Type B pancreatic cell (in vitro differentiated cells): ENCODE measurements around the gene BOC. TPM values are rescaled to one million over a fixed set of nuclear protein-coding genes. Genes with fewer than 3 reads are reported as not detected.

Experiments
- DNase-seq: peaks from one replicate; pipeline ENCODE4 v3.0.0; 2021; ENCODE audit warnings: mixed read lengths; ENCODE audit not compliant: unreplicated experiment; ENCODE audit errors: extremely low spot score
- H3K27ac Mint-ChIP-seq: 2 replicates; pipeline ENCODE4 v1.8.0; 2021; ENCODE audit warnings: mild to moderate bottlenecking, mixed read lengths
- H3K27me3 Mint-ChIP-seq: 2 replicates; pipeline ENCODE4 v1.8.0; 2021; ENCODE audit warnings: mixed read lengths
- H3K36me3 Mint-ChIP-seq: 2 replicates; pipeline ENCODE4 v1.8.0; 2021; ENCODE audit warnings: mixed read lengths
- H3K4me1 Mint-ChIP-seq: one replicate; pipeline ENCODE4 v1.8.0; 2021; ENCODE audit warnings: mixed read lengths; ENCODE audit not compliant: unreplicated experiment
- H3K4me3 Mint-ChIP-seq: 2 replicates; pipeline ENCODE4 v1.8.0; 2021; ENCODE audit warnings: mild to moderate bottlenecking, mixed read lengths
- H3K9me3 Mint-ChIP-seq: 2 replicates; pipeline ENCODE4 v1.8.0; 2021; ENCODE audit warnings: mixed read lengths
- CTCF ChIP-seq: fragments of 200-600 bp; sonication (generic); conservative IDR thresholded peaks from 2 replicates; pipeline ENCODE4 v1.5.0; 2021; ENCODE audit warnings: antibody characterized with exemption, mild to moderate bottlenecking
- total RNA-seq: library from RNA; stranded (reverse); gene quantifications from 2 replicates; pipeline ENCODE4 v1.2.1, GENCODE V29; 2021; ENCODE audit warnings: low replicate concordance

The BOC gene
- total RNA-seq, 1 donor from 2014 or later: 219 TPM

GRCh38 chr3:113183748-113184661 lies 27.4 kb upstream of the BOC start:
- H3K4me3 Mint-ChIP-seq: no peak overlapping the region
- no peaks in the 10 kb centered on the region for H3K27me3 Mint-ChIP-seq
- no peak for TF ChIP-seq CTCF
- peaks cover 4% of the 10 kb centered on the region for H3K4me1 Mint-ChIP-seq
- H3K36me3 Mint-ChIP-seq: no peaks in the 10 kb centered on the region
- DNase-seq: no peak
- no peak overlapping the region for H3K27ac Mint-ChIP-seq
- H3K9me3 Mint-ChIP-seq: peaks cover 7% of the 10 kb centered on the region

- Mint-ChIP-seq H3K27ac (no peak overlapping the region), H3K9me3 (peaks cover 20% of the 10 kb centered on the region), H3K36me3 (peaks cover 6% of the 10 kb centered on the region), H3K27me3 (no peaks in the 10 kb centered on the region), H3K4me1 (peaks cover 4% of the 10 kb centered on the region), H3K4me3 (no peak overlapping the region)
- DNase-seq: no peak
- no peak for TF ChIP-seq CTCF
Measured at GRCh38 chr3:113185194-113185835, 26.0 kb upstream of the BOC start.

- no peak for TF ChIP-seq CTCF
- peaks cover 20% of the 10 kb centered on the region for H3K9me3 Mint-ChIP-seq
- no peaks in the 10 kb centered on the region for H3K27me3 Mint-ChIP-seq
- peaks cover 6% of the 10 kb centered on the region for H3K36me3 Mint-ChIP-seq
- H3K4me3 Mint-ChIP-seq: no peak overlapping the region
- H3K27ac Mint-ChIP-seq: no peak overlapping the region
- H3K4me1 Mint-ChIP-seq: peaks cover 4% of the 10 kb centered on the region
- no peak for DNase-seq
Measured at GRCh38 chr3:113186566-113186965, 24.8 kb upstream of the BOC start.

- Mint-ChIP-seq H3K9me3 (peaks cover 13% of the 10 kb centered on the region), H3K27ac (peak overlapping the region; percentile 53), H3K4me3 (peak overlapping the region; percentile 68), H3K36me3 (peaks cover 6% of the 10 kb centered on the region), H3K27me3 (no peaks in the 10 kb centered on the region), H3K4me1 (peaks cover 35% of the 10 kb centered on the region)
- DNase-seq: no peak
- no peak for TF ChIP-seq CTCF
Measured at GRCh38 chr3:113193288-113193687, 18.1 kb upstream of the BOC start.

GRCh38 chr3:113193719-113194118 lies 17.6 kb upstream of the BOC start:
- Mint-ChIP-seq H3K27ac (peak overlapping the region; percentile 53), H3K36me3 (peaks cover 8% of the 10 kb centered on the region), H3K4me3 (peak overlapping the region; percentile 68)

More at GRCh38 chr3:113193719-113194118, 17.6 kb upstream of the BOC start:
- H3K9me3 Mint-ChIP-seq: peaks cover 13% of the 10 kb centered on the region
- TF ChIP-seq CTCF: no peak
- no peak for DNase-seq
- no peaks in the 10 kb centered on the region for H3K27me3 Mint-ChIP-seq
- peaks cover 35% of the 10 kb centered on the region for H3K4me1 Mint-ChIP-seq
